Fibroblast of the aortic adventitia (primary cell): ENCODE results near the gene ITPR1. TPM values are rescaled to one million over a fixed set of nuclear protein-coding genes. Genes with fewer than 3 reads are reported as not detected.
"Not testable (repeated sequence)": the region's sequence is repeated elsewhere in the genome, so short reads cannot be mapped to it uniquely, and the experiment has no call there.

Source experiments
- DNase-seq: peaks from one replicate; pipeline ENCODE4 v3.0.0-alpha.2; 2010; ENCODE audit warnings: low read depth
- H3K4me3 ChIP-seq: 2 replicates; pipeline ENCODE4 v1.5.1; 2011; ENCODE audit warnings: low read depth, mild to moderate bottlenecking, control low read depth, low read length, moderate library complexity
- CTCF ChIP-seq: IDR thresholded peaks from 2 replicates; pipeline ENCODE4 v1.5.1; 2011; ENCODE audit warnings: mild to moderate bottlenecking, low read length, control low read depth, inconsistent platforms; ENCODE audit not compliant: insufficient read depth
- total RNA-seq: library from RNA; depleted of rRNA; stranded (reverse); fragments of >200 nt; gene quantifications from 2 replicates; pipeline ENCODE4 v1.2.3, GENCODE V29; 2012; ENCODE audit warnings: low replicate concordance

Gene ITPR1
- total RNA-seq, result 8.9 and 52.4 TPM in 2 replicates

GRCh38 chr3:4493014-4493940 lies at the start of gene ITPR1:
ITPR1 (plus strand) TSS chr3:4493348; CDS start chr3:4516492, 23,144 bp downstream.
- peak; percentile 99 for DNase-seq

GRCh38 chr3:4447295-4447999 lies 45.7 kb upstream of the ITPR1 start:
- no peak overlapping the region for H3K4me3 ChIP-seq
- TF ChIP-seq CTCF, result no peak
- DNase-seq, result no peak

More at GRCh38 chr3:4493014-4493940, at the start of gene ITPR1:
- peak within 1 kb of the TSS; percentile 83 for H3K4me3 ChIP-seq
- no peak for TF ChIP-seq CTCF

GRCh38 chr3:4448187-4448586 lies 45.0 kb upstream of the ITPR1 start:
- no peak for DNase-seq
- TF ChIP-seq CTCF, result no peak

GRCh38 chr3:4449043-4449805 lies 43.9 kb upstream of the ITPR1 start:
- no peak for DNase-seq
- no peak overlapping the region for H3K4me3 ChIP-seq
- TF ChIP-seq CTCF, result no peak

More at GRCh38 chr3:4448187-4448586, 45.0 kb upstream of the ITPR1 start:
- no peak overlapping the region for H3K4me3 ChIP-seq

GRCh38 chr3:4454142-4454541 lies 39.0 kb upstream of the ITPR1 start:
- no peak for DNase-seq
- H3K4me3 ChIP-seq, result no peak overlapping the region
- no peak for TF ChIP-seq CTCF

- H3K4me3 ChIP-seq, DNase-seq: not testable (repeated sequence)
These were observed 36.4 kb upstream of the ITPR1 start for GRCh38 chr3:4456780-4457179.
